SK-N-SH treated with all-trans-retinoic acid at 6 μM for 48 hours (cell line): ENCODE data around the gene TSGA10IP.

ENCODE experiments used
- ARNTL ChIP-seq: fragments of 450-650 bp; formaldehyde crosslinking; IDR thresholded peaks from 2 replicates; pipeline ENCODE4 v1.5.0; 2020; ENCODE audit warnings: low read depth, mild to moderate bottlenecking, moderate library complexity, borderline replicate concordance
- GLIS3 ChIP-seq: fragments of 250-450 bp; sonication (Bioruptor Pico); IDR thresholded peaks from 2 replicates; pipeline ENCODE4 v1.5.0; 2020; ENCODE audit warnings: mild to moderate bottlenecking, moderate library complexity
- ISL1 ChIP-seq: fragments of 250-450 bp; sonication (Bioruptor Pico); IDR thresholded peaks from 2 replicates; pipeline ENCODE4 v2.1.2; 2022; ENCODE audit warnings: mild to moderate bottlenecking, moderate library complexity
- OSR1 ChIP-seq: fragments of 250-450 bp; sonication (Bioruptor Pico); IDR thresholded peaks from 2 replicates; pipeline ENCODE4 v1.8.0; 2022; ENCODE audit warnings: moderate library complexity, mild to moderate bottlenecking, inconsistent platforms
- ZC3H10 ChIP-seq: fragments of 250-450 bp; sonication (Bioruptor Pico); IDR thresholded peaks from 2 replicates; pipeline ENCODE4 v1.5.1; 2021; ENCODE audit warnings: mild to moderate bottlenecking, moderate library complexity
- ZFP3 ChIP-seq: fragments of 250-450 bp; sonication (Bioruptor Pico); IDR thresholded peaks from 2 replicates; pipeline ENCODE4 v1.5.0; 2020; ENCODE audit warnings: mild to moderate bottlenecking, moderate library complexity
- TF ChIP-seq, protein P1 (sequence below): fragments of 250-450 bp; sonication (Bioruptor Pico); IDR thresholded peaks from 2 replicates; pipeline ENCODE4 v1.8.0; 2020; ENCODE audit warnings: mild to moderate bottlenecking, moderate library complexity, borderline replicate concordance

- TF ChIP-seq ARNTL (CRISPR knock-in tag) = no peak
- TF ChIP-seq OSR1 (CRISPR knock-in tag) = no peak
- TF ChIP-seq ZFP3 (CRISPR knock-in tag) = no peak
- TF ChIP-seq, protein P1, sequence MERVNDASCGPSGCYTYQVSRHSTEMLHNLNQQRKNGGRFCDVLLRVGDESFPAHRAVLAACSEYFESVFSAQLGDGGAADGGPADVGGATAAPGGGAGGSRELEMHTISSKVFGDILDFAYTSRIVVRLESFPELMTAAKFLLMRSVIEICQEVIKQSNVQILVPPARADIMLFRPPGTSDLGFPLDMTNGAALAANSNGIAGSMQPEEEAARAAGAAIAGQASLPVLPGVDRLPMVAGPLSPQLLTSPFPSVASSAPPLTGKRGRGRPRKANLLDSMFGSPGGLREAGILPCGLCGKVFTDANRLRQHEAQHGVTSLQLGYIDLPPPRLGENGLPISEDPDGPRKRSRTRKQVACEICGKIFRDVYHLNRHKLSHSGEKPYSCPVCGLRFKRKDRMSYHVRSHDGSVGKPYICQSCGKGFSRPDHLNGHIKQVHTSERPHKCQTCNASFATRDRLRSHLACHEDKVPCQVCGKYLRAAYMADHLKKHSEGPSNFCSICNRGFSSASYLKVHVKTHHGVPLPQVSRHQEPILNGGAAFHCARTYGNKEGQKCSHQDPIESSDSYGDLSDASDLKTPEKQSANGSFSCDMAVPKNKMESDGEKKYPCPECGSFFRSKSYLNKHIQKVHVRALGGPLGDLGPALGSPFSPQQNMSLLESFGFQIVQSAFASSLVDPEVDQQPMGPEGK = no peak
- no peak for TF ChIP-seq GLIS3 (CRISPR knock-in tag)
- no peak for TF ChIP-seq ISL1
- TF ChIP-seq ZC3H10 (CRISPR knock-in tag) = no peak
Observed at GRCh38 chr11:66001942-66002647, 56.8 kb downstream of the TSGA10IP start, which contains the start of the genes BANF1 and EIF1AD.
